HepG2 (cell line): ENCODE data around the gene TMEM139. TPM values are rescaled to one million over a fixed set of nuclear protein-coding genes. Genes with fewer than 3 reads are reported as not detected.

Experiments
- ATAC-seq: fragments of 200-7000 bp; cut with Tn5 transposase; 3 replicates; pipeline ENCODE4 v1.9.1; 2020; ENCODE audit warnings: mild to moderate bottlenecking, moderate library complexity
- BruUV-seq: library from RNA; stranded (reverse); fragments of 400-500 nt; replicated peaks from 2 replicates; lab custom pipeline; 2021; lab: Mats Ljungman, UMichigan
- CTCF ChIA-PET: fragments of 300-600 bp; formaldehyde crosslinking; extraction: SDS; loops from one replicate; lab custom pipeline; 2021; ENCODE audit warnings: low total read pairs, inconsistent platforms, low intra/inter-chr PET ratio; lab: Yijun Ruan, JAX
- POLR2A ChIA-PET: fragments of 350-600 bp; sonication (Branson Sonifier 250); formaldehyde crosslinking; loops from one replicate; lab custom pipeline; 2020; ENCODE audit warnings: antibody characterized with exemption, inconsistent platforms; lab: Yijun Ruan, JAX
- DNase-seq: peaks from one replicate; pipeline ENCODE4 v3.0.0-alpha.2; 2015; ENCODE audit warnings: low spot score
- FAIRE-seq: peaks from 3 replicates; lab custom pipeline; 2011; peaks lifted over from hg19 to GRCh38; lab: Jason Lieb, UNC
- H2AFZ ChIP-seq: one replicate; pipeline ENCODE4 v1.6.1; 2011; ENCODE audit warnings: low read length, inconsistent platforms
- H3K27ac ChIP-seq: fragments of 300-600 bp; 3 replicates; pipeline ENCODE4 v1.8.0; 2011; ENCODE audit warnings: mixed run types, mild to moderate bottlenecking, mixed read lengths, low read length, inconsistent platforms; ENCODE audit not compliant: insufficient read depth; ENCODE audit errors: extremely low read length
- H3K27me3 ChIP-seq, 2 experiments: fragments of 200-600 bp in 1 of 2; 2 replicates in 1 of 2; 3 replicates in 1 of 2; pipeline versions ENCODE4 v1.6.0 to v1.8.0; 2011; ENCODE audit warnings: low read length in 2 of 2, mild to moderate bottlenecking in 2 of 2, moderate library complexity in 2 of 2, inconsistent platforms in 1 of 2; ENCODE audit not compliant: insufficient read depth in 2 of 2, control insufficient read depth in 1 of 2
- H3K36me3 ChIP-seq, 2 experiments: fragments of 200-600 bp in 1 of 2; replicated peaks in 1 of 2; 2 replicates in 1 of 2; 3 replicates in 1 of 2; pipeline versions ENCODE4 v1.5.1 to v1.8.0; 2011; ENCODE audit warnings: low read length in 2 of 2, inconsistent platforms in 1 of 2; ENCODE audit not compliant: insufficient read depth in 2 of 2, control insufficient read depth in 1 of 2
- H3K4me1 ChIP-seq: 2 replicates; pipeline ENCODE4 v1.5.1; 2012; ENCODE audit warnings: low read length, inconsistent platforms; ENCODE audit not compliant: insufficient read depth
- H3K4me2 ChIP-seq: 2 replicates; pipeline ENCODE4 v1.6.0; 2011; ENCODE audit warnings: low read depth, low read length, inconsistent platforms
- H3K4me3 ChIP-seq, 3 experiments: fragments of 200-600 bp in 1 of 3; sonication (generic), shearing (Covaris generic) in 1 of 3; replicated peaks in 1 of 3; 2 replicates each; pipeline ENCODE4 v1.5.1; 2011 to 2016; ENCODE audit warnings: low read length in 3 of 3, inconsistent platforms in 2 of 3, low read depth in 2 of 3, mild to moderate bottlenecking in 2 of 3, control low read depth in 1 of 3, mixed read lengths in 1 of 3; ENCODE audit not compliant: insufficient read depth in 1 of 3
- H3K79me2 ChIP-seq: one replicate; pipeline ENCODE4 v1.6.1; 2011; ENCODE audit warnings: low read length, inconsistent platforms; ENCODE audit not compliant: insufficient read depth
- H3K9ac ChIP-seq: 2 replicates; pipeline ENCODE4 v1.6.0; 2011; ENCODE audit warnings: mild to moderate bottlenecking, low read depth, low read length, inconsistent platforms; ENCODE audit not compliant: insufficient read depth
- H3K9me3 ChIP-seq: 2 replicates; pipeline ENCODE4 v1.5.1; 2012; ENCODE audit warnings: mild to moderate bottlenecking, low read length
- H4K20me1 ChIP-seq: 2 replicates; pipeline ENCODE4 v1.6.0; 2011; ENCODE audit warnings: inconsistent platforms, mild to moderate bottlenecking, low read length, moderate library complexity; ENCODE audit not compliant: insufficient read depth
- ARID4A ChIP-seq: sonication (generic); formaldehyde crosslinking; IDR thresholded peaks from 2 replicates; pipeline ENCODE4 v1.5.0; 2020; ENCODE audit warnings: mild to moderate bottlenecking, missing genetic modification reagents, borderline replicate concordance
- BRD4 ChIP-seq: sonication (generic); formaldehyde crosslinking; IDR thresholded peaks from 2 replicates; pipeline ENCODE4 v1.4.0; 2020; ENCODE audit warnings: missing genetic modification reagents
- FLYWCH1 ChIP-seq: sonication (generic); formaldehyde crosslinking; IDR thresholded peaks from 2 replicates; pipeline ENCODE4 v1.8.1; 2023; ENCODE audit warnings: mild to moderate bottlenecking, missing genetic modification reagents
- MAFG ChIP-seq: sonication (generic); formaldehyde crosslinking; IDR thresholded peaks from 2 replicates; pipeline ENCODE4 v1.5.1; 2020; ENCODE audit warnings: mild to moderate bottlenecking, missing genetic modification reagents
- RFX3 ChIP-seq: IDR thresholded peaks from 2 replicates; pipeline ENCODE4 v1.6.1; 2016; ENCODE audit warnings: missing biosample characterization, missing genetic modification reagents
- RFX5 ChIP-seq: IDR thresholded peaks from 2 replicates; pipeline ENCODE4 v1.6.1; 2011; ENCODE audit warnings: low read depth, low read length, improper control_type of control experiment
- SNRNP70 ChIP-seq: fragments of 200-400 bp; formaldehyde crosslinking; IDR thresholded peaks from 2 replicates; pipeline ENCODE4 v1.6.1; 2017; ENCODE audit warnings: mild to moderate bottlenecking, low read depth, low read length, moderate library complexity
- TIGD3 ChIP-seq: sonication (generic); formaldehyde crosslinking; IDR thresholded peaks from 2 replicates; pipeline ENCODE4 v1.5.1; 2020; ENCODE audit warnings: mild to moderate bottlenecking, missing genetic modification reagents, borderline replicate concordance
- ZBTB20 ChIP-seq: sonication (generic); formaldehyde crosslinking; IDR thresholded peaks from 2 replicates; pipeline ENCODE4 v1.8.1; 2023; ENCODE audit warnings: missing genetic modification reagents, low read depth, mild to moderate bottlenecking, borderline replicate concordance
- ZNF468 ChIP-seq: sonication (generic); formaldehyde crosslinking; IDR thresholded peaks from 2 replicates; pipeline ENCODE4 v1.8.0; 2022; ENCODE audit warnings: mild to moderate bottlenecking, moderate library complexity, missing genetic modification reagents
- ZNF609 ChIP-seq: sonication (generic); formaldehyde crosslinking; IDR thresholded peaks from 2 replicates; pipeline ENCODE4 v1.4.0; 2020; ENCODE audit warnings: mild to moderate bottlenecking, missing genetic modification reagents, borderline replicate concordance
- ZNF619 ChIP-seq: sonication (generic); formaldehyde crosslinking; IDR thresholded peaks from 2 replicates; pipeline ENCODE4 v1.4.0; 2020; ENCODE audit warnings: mild to moderate bottlenecking, missing genetic modification reagents
- ZNF775 ChIP-seq: sonication (generic); formaldehyde crosslinking; IDR thresholded peaks from 2 replicates; pipeline ENCODE4 v1.4.0; 2020; ENCODE audit warnings: missing genetic modification reagents, mild to moderate bottlenecking, moderate library complexity, borderline replicate concordance
- WGBS: methylation state at CpG from one replicate; pipeline ENCODE4 v1.1.6; 2017; ENCODE audit warnings: low lambda C conversion rate; 5-methylcytosine and 5-hydroxymethylcytosine counted together
- in situ Hi-C: cut with HindIII; loops from 2 replicates; pipeline ENCODE4 v1.10.0; 2017; ENCODE audit warnings: low pct_unique_long_range_greater_than_20kb; ENCODE audit not compliant: extremely low pct_ligation_motif_present
- intact Hi-C: fragments of 100-400 bp; cut with micrococcal nuclease; formaldehyde crosslinking; loops from one replicate; pipeline ENCODE4 v1.10.0; 2022; ENCODE audit not compliant: unreplicated experiment
- polyA plus RNA-seq, 8 experiments: library from polyadenylated mRNA; depleted of rRNA in 3 of 8; stranded (reverse) in 7 of 8; unstranded in 1 of 8; fragments of >200 nt; fragmentation: Illumina TruSeq in 4 of 8; extraction: Trizol in 4 of 8; gene quantifications; 2 replicates each; pipeline versions ENCODE4 v1.2.1 to v1.2.3, GENCODE V29; 2011 to 2016; ENCODE audit warnings: low read depth in 4 of 8, missing spikeins in 1 of 8, mixed read lengths in 1 of 8; ENCODE audit not compliant: insufficient read depth in 1 of 8
- total RNA-seq, 5 experiments: library from RNA; depleted of rRNA; stranded (reverse); fragments of >200 nt; fragmentation: Illumina TruSeq; extraction: Trizol; gene quantifications; 2 replicates each; pipeline ENCODE4 v1.2.3, GENCODE V29; 2016; ENCODE audit warnings: low read depth in 1 of 5
- TF ChIP-seq, protein P1 (sequence below): sonication (generic); formaldehyde crosslinking; IDR thresholded peaks from 2 replicates; pipeline ENCODE4 v1.4.0; 2020; ENCODE audit warnings: missing genetic modification reagents, borderline replicate concordance

Gene TMEM139
- total and polyA plus RNA-seq, 2 of the 13 experiments (the other 11 are each of a cell fraction or from before 2014, with no cell fraction given) = 7.9 to 14.0 TPM

DNA sequence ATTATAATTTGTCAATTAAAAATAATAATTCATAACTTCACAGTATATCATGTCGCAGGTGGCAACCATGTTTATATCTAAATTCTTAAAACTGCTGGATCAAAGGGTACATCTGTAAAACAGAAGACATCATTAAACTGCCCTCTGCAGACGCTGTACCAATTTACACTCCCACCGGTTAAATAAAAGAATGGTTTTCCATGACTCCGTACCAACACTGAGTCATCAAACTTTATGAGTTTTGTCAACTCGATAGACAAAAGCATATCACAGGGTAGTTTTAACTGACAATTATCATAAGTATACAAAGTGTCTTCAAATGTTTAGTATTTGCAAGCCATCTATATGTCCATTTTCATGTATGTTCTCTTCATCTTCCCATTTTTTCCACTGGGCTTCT, 27.3 kb upstream of the TMEM139 start:
- BruUV-seq = no TSS peak
- H3K79me2 ChIP-seq = no peaks in the 10 kb centered on the region
- ChIA-PET POLR2A (no interaction called here), CTCF (no interaction called here)
- no peaks in the 10 kb centered on the region for H3K27me3 ChIP-seq
- 43% methylated on average over 5 of the region's 5 CpGs for WGBS
- intact Hi-C loops = no loop called here
- no peaks in the 10 kb centered on the region for H3K9me3 ChIP-seq
- no peaks in the 10 kb centered on the region for H4K20me1 ChIP-seq
- no peak overlapping the region for H3K4me2 ChIP-seq
- in situ Hi-C loops = no loop called here
- no peak overlapping the region for H3K4me3 ChIP-seq
- DNase-seq = no peak
- H3K36me3 ChIP-seq = no peaks in the 10 kb centered on the region
- H3K4me1 ChIP-seq = peaks cover 20% of the 10 kb centered on the region
- no peak for FAIRE-seq
- no peak overlapping the region for H2AFZ ChIP-seq
- H3K9ac ChIP-seq = no peak overlapping the region
- H3K27ac ChIP-seq = no peak overlapping the region
- ATAC-seq = no peak
- TF ChIP-seq ARID4A (CRISPR knock-in tag) (no peak), BRD4 (no peak), ZNF619 (CRISPR knock-in tag) (no peak), ZNF775 (CRISPR knock-in tag) (no peak), RFX3 (CRISPR knock-in tag) (no peak), ZBTB20 (no peak), RFX5 (no peak), ZNF609 (CRISPR knock-in tag) (no peak), FLYWCH1 (CRISPR knock-in tag) (no peak), ZNF468 (CRISPR knock-in tag) (no peak), MAFG (CRISPR knock-in tag) (no peak), SNRNP70 (no peak), TIGD3 (CRISPR knock-in tag) (no peak)
- TF ChIP-seq, protein P1, sequence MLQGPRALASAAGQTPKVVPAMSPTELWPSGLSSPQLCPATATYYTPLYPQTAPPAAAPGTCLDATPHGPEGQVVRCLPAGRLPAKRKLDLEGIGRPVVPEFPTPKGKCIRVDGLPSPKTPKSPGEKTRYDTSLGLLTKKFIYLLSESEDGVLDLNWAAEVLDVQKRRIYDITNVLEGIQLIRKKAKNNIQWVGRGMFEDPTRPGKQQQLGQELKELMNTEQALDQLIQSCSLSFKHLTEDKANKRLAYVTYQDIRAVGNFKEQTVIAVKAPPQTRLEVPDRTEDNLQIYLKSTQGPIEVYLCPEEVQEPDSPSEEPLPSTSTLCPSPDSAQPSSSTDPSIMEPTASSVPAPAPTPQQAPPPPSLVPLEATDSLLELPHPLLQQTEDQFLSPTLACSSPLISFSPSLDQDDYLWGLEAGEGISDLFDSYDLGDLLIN (CRISPR knock-in tag) = no peak
